Activated CD8-positive, alpha-beta memory T cell treated with anti-CD3 and anti-CD28 coated beads, Interleukin-2, amount 50 U/mL, for 48 hours (primary cell): ENCODE results near the gene LAMTOR2.

ENCODE experiments used
- DNase-seq: peaks from one replicate; pipeline ENCODE4 v3.0.0-alpha.2; 2020

LAMTOR2 gene

DNA sequence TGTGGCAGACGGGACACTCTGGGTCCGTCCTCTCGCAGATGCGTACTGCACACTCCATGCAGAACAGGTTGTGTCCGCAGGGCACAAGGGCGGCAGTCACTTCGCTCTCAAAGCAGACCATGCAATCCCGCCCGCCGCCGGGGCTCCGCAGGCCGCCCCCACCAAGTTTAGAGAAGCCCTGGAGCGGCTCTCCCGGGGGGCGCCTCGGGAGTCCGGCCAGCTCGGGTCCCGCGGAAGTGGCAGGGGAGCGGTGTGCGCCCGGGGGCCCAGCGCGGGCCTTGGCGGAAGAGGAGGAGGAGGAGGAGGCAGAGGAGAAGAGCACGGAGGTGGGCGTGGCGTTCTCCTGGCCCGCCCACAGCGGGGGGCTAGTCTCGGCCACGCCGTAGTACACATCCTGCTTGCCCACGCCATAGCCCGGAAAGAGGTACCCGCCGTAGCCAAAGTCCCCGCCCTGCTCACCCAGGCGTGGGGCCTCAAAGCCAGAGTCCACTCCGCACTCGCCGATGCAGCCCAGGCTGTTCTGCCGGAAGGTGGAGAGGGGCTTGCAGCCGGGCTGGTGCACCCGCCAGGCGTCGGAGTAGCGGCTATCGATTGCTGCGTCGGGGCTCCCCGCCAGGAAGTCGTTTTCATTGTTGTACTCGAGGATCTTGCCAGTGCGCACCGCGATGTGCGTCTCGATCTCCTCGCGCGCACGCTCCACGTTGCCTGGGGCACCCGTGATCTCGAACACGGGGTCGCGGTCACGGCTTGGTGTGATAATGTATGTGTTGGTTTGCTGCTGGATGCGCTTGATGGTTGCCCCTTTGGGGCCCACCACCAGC lies 22.2 kb downstream of the LAMTOR2 start:
- DNase-seq, result no peak

DNA sequence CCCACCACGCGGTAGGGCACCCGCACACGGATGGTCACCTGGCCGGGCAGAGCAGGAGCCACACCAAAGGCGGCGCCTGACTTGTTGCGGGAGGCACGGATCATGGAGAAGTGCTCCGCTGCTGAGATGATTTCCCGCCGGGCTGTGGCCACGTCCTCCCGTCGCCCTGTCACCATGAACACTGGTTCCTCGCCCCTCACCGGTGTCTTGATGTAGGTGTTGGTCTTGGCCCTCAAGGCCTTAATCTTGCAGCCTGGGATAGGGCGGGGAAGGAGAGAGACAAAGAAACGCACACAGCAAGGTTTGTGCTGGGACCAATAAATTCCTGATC lies 22.8 kb downstream of the LAMTOR2 start:
- DNase-seq, result no peak

DNA sequence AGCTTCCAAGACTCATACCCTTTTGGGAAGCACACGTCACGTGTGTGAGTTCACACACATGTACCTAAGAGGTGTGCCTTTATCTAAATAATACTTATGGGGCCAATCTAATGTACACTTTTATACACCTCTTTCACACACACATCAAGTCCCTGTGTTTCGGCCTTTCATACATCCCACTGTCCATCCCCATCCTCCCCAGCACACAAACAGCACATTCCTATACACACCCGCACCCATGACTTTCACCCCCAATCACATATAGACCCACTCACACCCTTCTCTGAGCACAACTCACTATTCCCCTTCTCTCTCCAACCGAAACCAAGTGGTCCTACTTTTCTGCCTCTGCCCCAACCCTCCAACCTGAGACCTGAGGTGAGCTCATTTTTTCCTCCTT lies 24.1 kb downstream of the LAMTOR2 start:
- DNase-seq, result no peak

- no peak for DNase-seq
Observed at GRCh38 chr1:156079762-156080161, 25.2 kb downstream of the LAMTOR2 start.

GRCh38 chr1:156080241-156080862 lies 25.8 kb downstream of the LAMTOR2 start:
- no peak for DNase-seq

GRCh38 chr1:156080863-156081179 lies 26.2 kb downstream of the LAMTOR2 start:
- DNase-seq, result no peak

GRCh38 chr1:156081180-156081916 lies 26.8 kb downstream of the LAMTOR2 start:
- no peak for DNase-seq

GRCh38 chr1:156081917-156082308 lies 27.3 kb downstream of the LAMTOR2 start:
- no peak for DNase-seq

GRCh38 chr1:156082309-156083091 lies 27.9 kb downstream of the LAMTOR2 start, which contains the start of gene MEX3A:
MEX3A (minus strand) TSS chr1:156082465; CDS start chr1:156081998, 467 bp downstream.
- DNase-seq, result peak; percentile 85

GRCh38 chr1:156083800-156084790 lies 29.5 kb downstream of the LAMTOR2 start:
- no peak for DNase-seq

GRCh38 chr1:156086256-156086662 lies 31.7 kb downstream of the LAMTOR2 start:
- DNase-seq, result no peak

- no peak for DNase-seq
Observed at GRCh38 chr1:156089704-156090103, 35.1 kb downstream of the LAMTOR2 start.

GRCh38 chr1:156090138-156090839 lies 35.7 kb downstream of the LAMTOR2 start:
- no peak for DNase-seq

DNA sequence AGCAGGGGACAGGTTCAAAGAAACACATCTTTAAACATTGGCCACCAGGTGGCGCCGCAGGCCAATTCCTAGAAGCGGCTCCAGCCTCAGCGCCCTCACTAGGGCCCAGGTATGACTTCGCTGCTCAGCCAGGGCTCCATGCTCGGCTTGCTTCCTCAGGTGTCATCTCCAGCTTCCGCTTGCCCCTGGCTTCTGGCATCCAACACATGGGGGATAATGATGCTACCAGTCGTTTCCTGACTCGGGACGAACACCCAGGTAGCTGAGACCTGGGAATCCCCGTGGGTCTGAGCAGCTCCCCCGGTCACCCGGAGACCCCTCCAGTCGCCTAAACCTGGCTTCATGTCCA lies 36.2 kb downstream of the LAMTOR2 start:
- DNase-seq, result peak; percentile 97

DNA sequence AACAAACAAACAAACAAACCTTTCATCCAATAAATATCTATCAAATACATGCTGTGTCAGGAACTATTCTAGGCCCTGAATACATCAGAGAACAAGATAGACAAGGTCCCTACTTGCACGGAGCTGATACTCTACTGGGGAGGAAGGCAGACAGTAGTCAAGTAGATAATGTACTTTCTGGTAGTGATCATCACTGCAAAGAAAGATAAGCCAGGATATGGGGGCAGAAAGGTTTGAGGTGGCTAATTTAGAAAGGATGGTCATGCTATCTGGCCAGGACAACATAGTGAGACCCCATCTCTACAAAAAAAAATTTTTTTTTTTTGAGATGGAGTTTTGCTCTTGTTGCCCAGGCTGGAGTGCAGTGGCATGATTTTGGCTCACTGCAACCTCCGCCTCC lies 37.0 kb downstream of the LAMTOR2 start:
- no peak for DNase-seq

DNA sequence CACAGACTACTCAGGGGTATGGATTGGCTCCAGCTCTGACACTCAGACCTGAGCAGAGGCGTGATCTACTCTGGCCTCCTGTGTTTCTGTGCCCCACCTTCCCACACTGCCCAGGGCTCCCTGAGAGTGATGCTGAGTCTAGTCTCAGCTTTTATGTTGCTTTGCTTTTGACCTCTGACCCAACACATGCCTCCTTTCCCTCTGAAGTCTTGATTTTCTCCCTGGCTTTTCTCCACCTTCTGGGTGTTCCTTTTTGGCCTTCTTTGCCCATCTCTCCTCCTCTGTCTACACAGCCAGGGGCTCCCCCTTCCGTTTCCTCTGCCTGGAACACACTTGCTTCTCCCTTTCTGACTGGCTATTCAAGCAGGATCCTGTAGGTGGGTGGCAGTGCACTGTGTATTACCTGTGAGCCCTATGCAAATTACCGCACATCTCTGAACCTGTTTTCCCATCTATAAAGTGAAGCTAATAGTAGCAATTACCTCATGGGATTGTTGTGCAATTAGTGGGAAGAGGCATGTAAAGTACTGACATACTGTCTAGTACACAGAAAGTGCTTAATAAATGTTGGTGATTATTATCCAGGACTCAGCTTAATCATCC lies 41.4 kb downstream of the LAMTOR2 start:
- no peak for DNase-seq

DNA sequence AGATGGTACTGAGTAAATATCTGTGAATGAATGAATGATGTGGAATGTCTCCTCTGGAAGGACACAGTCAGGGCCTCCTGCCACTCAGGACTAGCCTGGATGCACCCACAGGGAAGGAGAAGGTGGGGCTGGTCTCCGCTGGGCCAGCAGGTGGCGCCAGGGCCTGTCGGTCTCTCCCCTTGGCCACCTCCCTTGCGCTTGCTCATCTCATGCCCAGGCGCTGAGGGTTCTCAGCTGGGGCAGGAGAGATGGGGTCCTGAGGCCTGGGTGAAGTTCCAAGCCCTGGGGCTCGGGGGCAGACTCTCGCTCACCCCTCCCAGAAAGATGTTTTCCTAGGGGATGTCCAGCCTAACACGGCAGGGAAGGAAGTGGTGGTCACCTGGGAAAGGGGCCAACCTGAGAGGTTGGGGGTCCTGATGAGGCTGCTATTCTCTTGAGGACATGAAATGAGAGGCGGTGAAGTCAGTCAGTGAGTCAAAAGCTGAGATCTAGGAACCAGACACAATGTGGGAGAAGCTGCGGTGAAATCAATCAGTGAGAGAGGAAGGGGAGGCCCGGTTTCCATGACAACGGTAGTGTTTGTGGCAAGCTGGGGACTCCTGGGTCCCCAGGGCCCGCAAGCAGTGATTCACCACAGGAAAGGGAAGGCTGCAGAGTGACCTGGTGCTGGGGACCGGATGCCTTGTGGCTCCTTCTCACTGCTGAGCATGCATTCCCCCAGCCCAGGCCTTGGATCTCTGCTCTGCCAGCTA lies 42.2 kb downstream of the LAMTOR2 start:
- DNase-seq, result peak; percentile 93

DNA sequence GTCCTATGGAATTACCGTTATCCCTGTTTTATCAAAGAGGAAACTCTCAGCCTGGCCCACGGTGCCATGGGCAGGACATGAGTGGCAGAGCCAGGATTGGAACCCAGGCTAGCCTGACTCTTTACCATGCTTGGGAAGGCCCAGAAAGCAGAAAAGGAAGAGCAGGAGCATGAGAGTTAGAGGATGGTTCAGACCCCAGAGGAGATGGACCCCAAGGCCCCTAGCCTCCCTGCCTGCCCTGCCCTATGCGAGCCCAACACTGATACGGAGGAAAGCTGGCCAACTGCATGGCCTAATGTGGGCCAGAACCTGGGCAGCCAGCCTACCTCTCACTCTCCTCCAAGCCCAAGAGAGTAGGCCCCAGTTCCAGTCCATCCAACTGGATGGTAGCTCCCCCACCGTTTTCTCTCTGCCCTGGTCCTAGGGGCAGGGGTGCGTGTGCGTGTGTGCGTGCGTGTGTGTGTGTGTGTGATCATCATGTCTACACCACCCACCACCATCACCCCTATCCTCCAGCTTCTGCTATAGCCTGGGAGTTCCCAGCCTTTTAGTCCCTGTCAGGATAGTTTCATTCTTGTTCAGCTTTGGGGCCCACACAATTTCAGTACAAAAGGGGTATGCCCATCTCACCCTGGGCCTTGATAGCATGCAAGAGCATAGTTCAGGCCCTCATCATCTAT lies 43.1 kb downstream of the LAMTOR2 start:
- no peak for DNase-seq

DNA sequence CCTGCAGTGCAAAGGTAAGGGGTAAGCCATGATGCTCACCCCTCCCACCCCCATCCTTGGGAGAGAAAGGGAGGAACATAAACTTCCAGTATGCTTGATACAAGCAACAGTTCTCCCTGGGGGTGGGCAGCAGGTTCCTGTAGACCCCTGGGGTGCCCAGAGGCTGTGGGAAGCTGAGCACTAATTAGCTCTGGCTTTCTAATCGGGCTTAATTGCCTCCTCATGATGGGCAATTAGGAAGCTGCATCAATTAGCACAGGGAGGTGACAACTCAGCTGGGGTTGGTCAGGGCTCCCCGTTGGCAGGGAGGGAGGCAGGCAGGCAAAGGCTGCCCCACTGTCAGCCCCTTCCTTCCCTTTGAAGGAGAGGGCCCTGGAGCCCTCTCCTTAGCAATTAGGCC lies 44.2 kb downstream of the LAMTOR2 start:
- DNase-seq, result no peak

DNA sequence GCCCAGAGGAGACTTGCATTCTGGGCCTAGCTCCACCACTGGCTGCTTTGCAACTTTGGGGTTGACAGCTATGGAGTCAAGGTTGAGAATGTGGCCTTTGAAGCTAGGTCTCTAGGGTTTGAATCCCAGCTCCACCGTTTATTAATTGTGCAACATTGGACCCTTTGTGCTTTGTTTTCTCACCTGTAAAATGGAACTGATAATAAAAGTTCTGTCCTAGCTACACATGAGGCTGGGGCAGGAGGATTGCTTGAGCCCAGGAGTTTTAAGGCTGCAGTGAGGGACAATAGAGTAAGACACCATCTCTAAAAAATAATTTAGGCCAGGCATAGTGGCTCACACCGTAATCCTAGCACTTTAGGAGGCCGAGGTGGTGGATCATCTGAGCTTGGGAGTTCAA lies 44.7 kb downstream of the LAMTOR2 start:
- DNase-seq, result no peak
